ENCODE data around the gene OSBPL3.

OSBPL3 gene

DNA sequence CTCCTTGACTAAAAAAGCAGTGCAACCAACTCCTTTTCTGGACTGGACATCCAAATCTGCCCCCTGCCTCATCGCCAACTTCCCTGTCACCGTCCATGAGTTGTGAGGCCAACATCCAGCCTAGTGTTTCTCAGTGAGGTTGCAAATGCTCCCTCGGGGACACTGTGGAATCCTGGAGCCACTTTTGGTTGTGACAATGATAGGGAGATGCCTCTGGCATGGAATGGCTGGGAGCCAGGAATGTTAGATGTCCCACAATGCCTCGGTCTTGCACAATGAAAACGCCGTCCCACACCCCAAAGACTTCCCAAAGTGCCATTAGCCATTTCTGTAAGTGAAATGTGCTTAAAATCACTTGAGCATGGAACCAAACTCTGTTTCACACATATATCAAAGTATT is 105.2 kb downstream of the OSBPL3 start:
- CTCF ChIA-PET, result no interaction called here
- H3K4me1 ChIP-seq (ENCODE audit: control insufficient read depth, insufficient read depth, low read length), result peaks cover 13% of the 10 kb centered on the region; the same call in 1 of the 2 replicates
- POLR2A ChIA-PET, result no interaction called here
- H3K4me3 ChIP-seq (ENCODE audit: low read depth, low read length), result no peak overlapping the region
- no peaks in the 10 kb centered on the region for H3K9me3 ChIP-seq (ENCODE audit: control insufficient read depth, insufficient read depth, low read depth, low read length)
- H3K36me3 ChIP-seq (ENCODE audit: control insufficient read depth in 2 of 2, insufficient read depth in 1 of 2, low read length in 2 of 2), result peaks cover 0 to 6% of the 10 kb centered on the region in 2 experiments; a peak in 1 of 3 replicates
- H3K27ac ChIP-seq (ENCODE audit: extremely low read depth, low read depth, low read length), result no peak overlapping the region
- no peak for TF ChIP-seq KLF10 (tag by site-specific recombination; IDR thresholded peaks at IDR 0.05)
- TF ChIP-seq ZEB2 (tag by site-specific recombination; IDR thresholded peaks at IDR 0.05), result no peak
- TF ChIP-seq ZNF555 (tag by site-specific recombination; conservative IDR thresholded peaks at IDR 0.05), result no peak
- no peak for TF ChIP-seq ZNF280C (tag by site-specific recombination; IDR thresholded peaks at IDR 0.05)
- no peak for TF ChIP-seq PRDM1 (tag by site-specific recombination; IDR thresholded peaks at IDR 0.05)
- no peak for TF ChIP-seq ZNF335 (tag by site-specific recombination; conservative IDR thresholded peaks at IDR 0.05)
- no peak for TF ChIP-seq ZNF112 (tag by site-specific recombination; IDR thresholded peaks at IDR 0.05)
- TF ChIP-seq ZBTB48 (tag by site-specific recombination; IDR thresholded peaks at IDR 0.05), result no peak
- no peak for TF ChIP-seq ZNF561 (tag by site-specific recombination; IDR thresholded peaks at IDR 0.05; ENCODE audit: borderline replicate concordance)
- TF ChIP-seq, protein P1, sequence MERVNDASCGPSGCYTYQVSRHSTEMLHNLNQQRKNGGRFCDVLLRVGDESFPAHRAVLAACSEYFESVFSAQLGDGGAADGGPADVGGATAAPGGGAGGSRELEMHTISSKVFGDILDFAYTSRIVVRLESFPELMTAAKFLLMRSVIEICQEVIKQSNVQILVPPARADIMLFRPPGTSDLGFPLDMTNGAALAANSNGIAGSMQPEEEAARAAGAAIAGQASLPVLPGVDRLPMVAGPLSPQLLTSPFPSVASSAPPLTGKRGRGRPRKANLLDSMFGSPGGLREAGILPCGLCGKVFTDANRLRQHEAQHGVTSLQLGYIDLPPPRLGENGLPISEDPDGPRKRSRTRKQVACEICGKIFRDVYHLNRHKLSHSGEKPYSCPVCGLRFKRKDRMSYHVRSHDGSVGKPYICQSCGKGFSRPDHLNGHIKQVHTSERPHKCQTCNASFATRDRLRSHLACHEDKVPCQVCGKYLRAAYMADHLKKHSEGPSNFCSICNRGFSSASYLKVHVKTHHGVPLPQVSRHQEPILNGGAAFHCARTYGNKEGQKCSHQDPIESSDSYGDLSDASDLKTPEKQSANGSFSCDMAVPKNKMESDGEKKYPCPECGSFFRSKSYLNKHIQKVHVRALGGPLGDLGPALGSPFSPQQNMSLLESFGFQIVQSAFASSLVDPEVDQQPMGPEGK (tag by site-specific recombination; IDR thresholded peaks at IDR 0.05), result no peak
- no peak for TF ChIP-seq ZNF654 (tag by site-specific recombination; IDR thresholded peaks at IDR 0.05; ENCODE audit: low read depth)

DNA sequence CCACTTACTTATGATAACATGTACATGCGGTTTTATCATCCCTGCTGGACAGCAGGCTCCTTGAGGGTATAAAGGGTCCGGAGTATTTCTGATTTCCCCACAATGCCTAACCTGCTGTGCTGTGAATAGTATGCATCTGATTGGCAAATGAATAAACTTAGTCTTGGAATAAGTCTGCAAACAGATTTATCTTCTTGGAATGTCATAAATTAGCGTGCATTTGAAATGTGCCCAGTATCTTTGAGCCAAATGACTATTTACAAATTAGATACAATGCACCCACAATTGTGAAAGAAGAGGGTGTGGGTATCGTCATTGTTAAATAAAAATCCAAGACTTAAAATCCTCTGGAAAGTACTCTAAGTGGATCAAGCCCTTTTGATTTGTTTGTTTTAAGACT is 106.0 kb downstream of the OSBPL3 start:
- H3K27ac ChIP-seq (ENCODE audit: extremely low read depth, low read depth, low read length), result no peak overlapping the region
- CTCF ChIA-PET, result interaction anchor here (1.0 kb wide), 1 partner anchor 224 kb away, joined by 3 read pairs; no protein-coding TSS in a partner anchor
- TF ChIP-seq ZIC2 (tag by site-specific recombination; IDR thresholded peaks at IDR 0.05), result 0 out of 2 replicates have a peak, but pooled peaks have one; percentile 10
- TF ChIP-seq PRDM1 (tag by site-specific recombination; IDR thresholded peaks at IDR 0.05), result no peak
- TF ChIP-seq, protein P2, sequence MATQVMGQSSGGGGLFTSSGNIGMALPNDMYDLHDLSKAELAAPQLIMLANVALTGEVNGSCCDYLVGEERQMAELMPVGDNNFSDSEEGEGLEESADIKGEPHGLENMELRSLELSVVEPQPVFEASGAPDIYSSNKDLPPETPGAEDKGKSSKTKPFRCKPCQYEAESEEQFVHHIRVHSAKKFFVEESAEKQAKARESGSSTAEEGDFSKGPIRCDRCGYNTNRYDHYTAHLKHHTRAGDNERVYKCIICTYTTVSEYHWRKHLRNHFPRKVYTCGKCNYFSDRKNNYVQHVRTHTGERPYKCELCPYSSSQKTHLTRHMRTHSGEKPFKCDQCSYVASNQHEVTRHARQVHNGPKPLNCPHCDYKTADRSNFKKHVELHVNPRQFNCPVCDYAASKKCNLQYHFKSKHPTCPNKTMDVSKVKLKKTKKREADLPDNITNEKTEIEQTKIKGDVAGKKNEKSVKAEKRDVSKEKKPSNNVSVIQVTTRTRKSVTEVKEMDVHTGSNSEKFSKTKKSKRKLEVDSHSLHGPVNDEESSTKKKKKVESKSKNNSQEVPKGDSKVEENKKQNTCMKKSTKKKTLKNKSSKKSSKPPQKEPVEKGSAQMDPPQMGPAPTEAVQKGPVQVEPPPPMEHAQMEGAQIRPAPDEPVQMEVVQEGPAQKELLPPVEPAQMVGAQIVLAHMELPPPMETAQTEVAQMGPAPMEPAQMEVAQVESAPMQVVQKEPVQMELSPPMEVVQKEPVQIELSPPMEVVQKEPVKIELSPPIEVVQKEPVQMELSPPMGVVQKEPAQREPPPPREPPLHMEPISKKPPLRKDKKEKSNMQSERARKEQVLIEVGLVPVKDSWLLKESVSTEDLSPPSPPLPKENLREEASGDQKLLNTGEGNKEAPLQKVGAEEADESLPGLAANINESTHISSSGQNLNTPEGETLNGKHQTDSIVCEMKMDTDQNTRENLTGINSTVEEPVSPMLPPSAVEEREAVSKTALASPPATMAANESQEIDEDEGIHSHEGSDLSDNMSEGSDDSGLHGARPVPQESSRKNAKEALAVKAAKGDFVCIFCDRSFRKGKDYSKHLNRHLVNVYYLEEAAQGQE (tag by site-specific recombination; IDR thresholded peaks at IDR 0.05), result peak; percentile 32; the same call in 1 of the 2 replicates
- no peaks in the 10 kb centered on the region for H3K9me3 ChIP-seq (ENCODE audit: control insufficient read depth, insufficient read depth, low read depth, low read length)
- no peak overlapping the region for H3K4me3 ChIP-seq (ENCODE audit: low read depth, low read length)
- peaks cover 0 to 6% of the 10 kb centered on the region in 2 experiments; a peak in 1 of 3 replicates for H3K36me3 ChIP-seq (ENCODE audit: control insufficient read depth in 2 of 2, insufficient read depth in 1 of 2, low read length in 2 of 2)
- peaks cover 13% of the 10 kb centered on the region; the same call in 1 of the 2 replicates for H3K4me1 ChIP-seq (ENCODE audit: control insufficient read depth, insufficient read depth, low read length)
- POLR2A ChIA-PET, result no interaction called here

DNA sequence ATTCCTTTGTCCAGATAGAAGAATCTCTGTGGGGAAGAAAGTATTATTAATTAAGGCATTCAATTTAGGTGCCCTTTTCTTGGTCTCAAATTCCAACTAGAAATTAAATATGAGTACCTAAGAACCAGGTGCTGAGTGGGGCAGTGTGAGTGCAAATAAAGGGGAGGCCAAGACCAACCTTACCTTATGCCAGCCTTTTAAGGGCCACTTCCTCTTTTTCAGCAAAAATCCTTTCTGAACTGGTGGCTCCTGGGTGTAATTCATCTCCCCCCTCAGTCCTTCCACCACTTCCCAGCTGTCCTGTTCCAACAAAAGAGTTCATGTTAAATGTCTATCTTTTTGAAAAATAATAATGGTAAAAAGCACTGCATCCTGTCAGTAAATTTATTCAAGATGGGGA is 108.2 kb downstream of the OSBPL3 start:
- ChIA-PET POLR2A (interaction anchor here (0.6 kb wide), 1 partner anchor 253 kb away, joined by 6 read pairs; the partner anchor contains the start of gene CYCS), CTCF (interaction anchor here (0.5 to 1.3 kb wide), 3 partner anchors 9 to 59 kb away, joined by 3 read pairs; no protein-coding TSS in a partner anchor)
- H3K27ac ChIP-seq (ENCODE audit: extremely low read depth, low read depth, low read length), result no peak overlapping the region
- no peak overlapping the region for H3K4me3 ChIP-seq (ENCODE audit: low read depth, low read length)
- peaks cover 9% of the 10 kb centered on the region; the same call in 1 of the 2 replicates for H3K4me1 ChIP-seq (ENCODE audit: control insufficient read depth, insufficient read depth, low read length)
- no peaks in the 10 kb centered on the region for H3K9me3 ChIP-seq (ENCODE audit: control insufficient read depth, insufficient read depth, low read depth, low read length)
- H3K36me3 ChIP-seq (ENCODE audit: control insufficient read depth in 2 of 2, insufficient read depth in 1 of 2, low read length in 2 of 2), result peaks cover 0 to 6% of the 10 kb centered on the region in 2 experiments; a peak in 2 of 3 replicates
- TF ChIP-seq MEIS1 (CRISPR knock-in tag; IDR thresholded peaks at IDR 0.05; ENCODE audit: borderline replicate concordance) (no peak), ZIC2 (tag by site-specific recombination; IDR thresholded peaks at IDR 0.05) (no peak), ZNF610 (tag by site-specific recombination; IDR thresholded peaks at IDR 0.05; ENCODE audit: borderline replicate concordance) (no peak), ZNF596 (tag by site-specific recombination; IDR thresholded peaks at IDR 0.05) (no peak), ZNF148 (tag by site-specific recombination; IDR thresholded peaks at IDR 0.05; ENCODE audit: borderline replicate concordance) (no peak), ZNF600 (tag by site-specific recombination; IDR thresholded peaks at IDR 0.05) (no peak)
- TF ChIP-seq, protein P3, sequence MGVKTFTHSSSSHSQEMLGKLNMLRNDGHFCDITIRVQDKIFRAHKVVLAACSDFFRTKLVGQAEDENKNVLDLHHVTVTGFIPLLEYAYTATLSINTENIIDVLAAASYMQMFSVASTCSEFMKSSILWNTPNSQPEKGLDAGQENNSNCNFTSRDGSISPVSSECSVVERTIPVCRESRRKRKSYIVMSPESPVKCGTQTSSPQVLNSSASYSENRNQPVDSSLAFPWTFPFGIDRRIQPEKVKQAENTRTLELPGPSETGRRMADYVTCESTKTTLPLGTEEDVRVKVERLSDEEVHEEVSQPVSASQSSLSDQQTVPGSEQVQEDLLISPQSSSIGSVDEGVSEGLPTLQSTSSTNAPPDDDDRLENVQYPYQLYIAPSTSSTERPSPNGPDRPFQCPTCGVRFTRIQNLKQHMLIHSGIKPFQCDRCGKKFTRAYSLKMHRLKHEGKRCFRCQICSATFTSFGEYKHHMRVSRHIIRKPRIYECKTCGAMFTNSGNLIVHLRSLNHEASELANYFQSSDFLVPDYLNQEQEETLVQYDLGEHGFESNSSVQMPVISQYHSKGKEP (tag by site-specific recombination; IDR thresholded peaks at IDR 0.05), result no peak

All from HEK293 (cell line).